Transverse colon (tissue), 4 donors: Measurements from ENCODE around the gene RELB. TPM values are rescaled to one million over a fixed set of nuclear protein-coding genes. Genes with fewer than 3 reads are reported as not detected.
"Not testable (repeated sequence)": the region's sequence is repeated elsewhere in the genome, so short reads cannot be mapped to it uniquely, and the experiment has no call there.

Source experiments
- DNase-seq: peaks from one replicate; pipeline ENCODE4 v3.0.0-alpha.2; 2019
- H3K27ac ChIP-seq, 4 donors: fragments of 200-600 bp; sonication (generic); 2 replicates each; pipeline ENCODE4 v1.5.1; 2016 to 2018; ENCODE audit warnings: inconsistent platforms in 4 of 4
- H3K27me3 ChIP-seq: fragments of 200-600 bp; sonication (generic); 2 replicates; pipeline ENCODE4 v1.5.1; 2017; ENCODE audit warnings: inconsistent platforms
- H3K36me3 ChIP-seq, 4 donors: fragments of 200-600 bp; sonication (generic); 2 replicates each; pipeline ENCODE4 v1.5.1; 2017 to 2019; ENCODE audit warnings: inconsistent platforms in 4 of 4
- H3K4me1 ChIP-seq, 4 donors: fragments of 200-600 bp; sonication (generic); 2 replicates each; pipeline ENCODE4 v1.5.1; 2017 to 2020; ENCODE audit warnings: inconsistent platforms in 4 of 4
- H3K4me3 ChIP-seq, 4 donors: fragments of 200-600 bp; sonication (generic); 1 replicate in 1 of 4; 2 replicates in 3 of 4; pipeline versions ENCODE4 v1.5.1 to v1.6.1; 2017 to 2019; ENCODE audit warnings: inconsistent platforms in 4 of 4
- H3K9me3 ChIP-seq, 2 donors: fragments of 200-600 bp; sonication (generic); 2 replicates each; pipeline ENCODE4 v1.5.1; 2017 to 2019; ENCODE audit warnings: inconsistent platforms in 2 of 2
- CTCF ChIP-seq, 5 experiments: fragments of 200-600 bp in 3 of 5; fragments of 450-650 bp in 2 of 5; sonication (generic) in 3 of 5; IDR thresholded peaks; 1 replicate in 2 of 5; 2 replicates in 3 of 5; pipeline ENCODE4 v1.5.1; 2016 to 2017; ENCODE audit warnings: antibody characterized with exemption in 5 of 5, inconsistent platforms in 3 of 5, mild to moderate bottlenecking in 2 of 5, moderate library complexity in 1 of 5
- EP300 ChIP-seq: sonication (generic); formaldehyde crosslinking; IDR thresholded peaks from one replicate; pipeline ENCODE4 v1.6.1; 2017; ENCODE audit warnings: antibody characterized with exemption, low read depth
- POLR2A ChIP-seq: fragments of 450-650 bp; IDR thresholded peaks from one replicate; pipeline ENCODE4 v1.6.1; 2016; ENCODE audit warnings: antibody characterized with exemption, mild to moderate bottlenecking, moderate library complexity
- POLR2AphosphoS5 ChIP-seq, 3 donors: sonication (generic); formaldehyde crosslinking; IDR thresholded peaks; one replicate each; pipeline ENCODE4 v1.6.1; 2016; ENCODE audit warnings: antibody characterized with exemption in 3 of 3
- WGBS, 2 donors: methylation state at CpG; one replicate each; pipeline ENCODE4 v1.1.5; 2018; ENCODE audit warnings: low coverage in 1 of 2; 5-methylcytosine and 5-hydroxymethylcytosine counted together
- in situ Hi-C, 4 donors: fragments of 200-750 bp; cut with MboI; loops; one replicate each; pipeline versions ENCODE4 v1.15.0 to v1.15.1; 2017; ENCODE audit warnings: low sequenced_read_pairs in 3 of 4, low pct_ligation_motif_present in 1 of 4, low pct_unique_long_range_greater_than_20kb in 1 of 4
- intact Hi-C: fragments of 100-400 bp; cut with DNase I; formaldehyde crosslinking; loops from one replicate; pipeline ENCODE4 v1.15.1; 2023; ENCODE audit warnings: low total_unique reads
- total RNA-seq, 4 donors: library from RNA; depleted of rRNA; stranded (reverse); fragments of >200 nt; gene quantifications; one replicate each; pipeline ENCODE4 v1.1.0, GENCODE V29; 2016

RELB gene
- total RNA-seq, 4 donors from 2014 or later = 11.9 to 58.4 (median 34.8) TPM

- no peaks in the 10 kb centered on the region for H3K27me3 ChIP-seq
- peaks cover 0 to 17% (median 6%) of the 10 kb centered on the region in 4 donors for H3K36me3 ChIP-seq
- H3K4me1 ChIP-seq = no peaks in the 10 kb centered on the region
- H3K27ac ChIP-seq = no peak overlapping the region
- WGBS, 2 donors = 92 to 100% methylated on average over 1 to 12 of the region's 12 CpGs
- intact Hi-C loops = no loop called here
- no peak for TF ChIP-seq POLR2AphosphoS5 (IDR thresholded peaks at IDR 0.05)
- TF ChIP-seq POLR2A = no peak
- no peak for TF ChIP-seq CTCF (IDR thresholded peaks at IDR 0.05)
- TF ChIP-seq EP300 = no peak
- no peak overlapping the region for H3K4me3 ChIP-seq
- in situ Hi-C loops = no loop called here
- H3K9me3 ChIP-seq = no peaks in the 10 kb centered on the region
- DNase-seq = no peak
Observed at GRCh38 chr19:44993926-44994537, 7.2 kb upstream of the RELB start.

GRCh38 chr19:44998025-44998424, 3.2 kb upstream of the RELB start:
- peaks cover 0 to 2% (median 0%) of the 10 kb centered on the region in 4 donors for H3K36me3 ChIP-seq
- peaks cover 7 to 15% (median 13%) of the 10 kb centered on the region in 4 donors for H3K4me1 ChIP-seq
- H3K27ac ChIP-seq = no peak overlapping the region
- no peak for TF ChIP-seq CTCF (IDR thresholded peaks at IDR 0.05)
- no peak for TF ChIP-seq EP300
- no peak for TF ChIP-seq POLR2A
- TF ChIP-seq POLR2AphosphoS5 (IDR thresholded peaks at IDR 0.05) = no peak
- 80 to 95% methylated on average over 3 to 4 of the region's 4 CpGs for WGBS, 2 donors
- no peaks in the 10 kb centered on the region for H3K27me3 ChIP-seq
- no peaks in the 10 kb centered on the region for H3K9me3 ChIP-seq
- no peak overlapping the region for H3K4me3 ChIP-seq
- intact Hi-C loops = no loop called here
- DNase-seq = no peak
- in situ Hi-C loops = no loop called here

GRCh38 chr19:44999131-44999925, 1.9 kb upstream of the RELB start:
- intact Hi-C loops, in situ Hi-C loops, H3K4me3 ChIP-seq, H3K36me3 ChIP-seq, H3K27me3 ChIP-seq, H3K9me3 ChIP-seq, H3K27ac ChIP-seq, DNase-seq: not testable (repeated sequence)
- 60 to 77% methylated on average over 3 to 12 of the region's 12 CpGs for WGBS, 2 donors
- H3K4me1 ChIP-seq = peaks cover 7 to 15% (median 13%) of the 10 kb centered on the region in 4 donors

- DNase-seq, in situ Hi-C loops, intact Hi-C loops, H3K27me3 ChIP-seq, H3K36me3 ChIP-seq, H3K9me3 ChIP-seq: not testable (repeated sequence)
- H3K4me3 ChIP-seq = peak overlapping the region in 2 of 4 donors; percentile 34 to 84
- H3K4me1 ChIP-seq = peaks cover 7 to 26% (median 16%) of the 10 kb centered on the region in 4 donors
- 62% methylated on average over 19 of the region's 19 CpGs; no CpG with 5 or more reads in 1 of the 2 donors for WGBS, 2 donors
- peak overlapping the region; percentile 100 for H3K27ac ChIP-seq
Observed at GRCh38 chr19:45000665-45001064, 599 bp upstream of the RELB start.

- H3K27ac ChIP-seq = no peak overlapping the region
- no peaks in the 10 kb centered on the region for H3K9me3 ChIP-seq
- no peaks in the 10 kb centered on the region for H3K36me3 ChIP-seq
- intact Hi-C loops = no loop called here
- no peak overlapping the region for H3K4me3 ChIP-seq
- no peaks in the 10 kb centered on the region for H3K27me3 ChIP-seq
- peaks cover 7 to 52% (median 34%) of the 10 kb centered on the region in 4 donors for H3K4me1 ChIP-seq
- no peak for TF ChIP-seq POLR2AphosphoS5 (IDR thresholded peaks at IDR 0.05)
- no peak for TF ChIP-seq POLR2A
- WGBS, 2 donors = 93 to 95% methylated on average over 3 to 4 of the region's 4 CpGs
- in situ Hi-C loops = no loop called here
- DNase-seq = no peak
Observed at GRCh38 chr19:45003485-45003884, 2.2 kb downstream of the RELB start.
